ENCODE measurements around the gene IL17C.

DNA sequence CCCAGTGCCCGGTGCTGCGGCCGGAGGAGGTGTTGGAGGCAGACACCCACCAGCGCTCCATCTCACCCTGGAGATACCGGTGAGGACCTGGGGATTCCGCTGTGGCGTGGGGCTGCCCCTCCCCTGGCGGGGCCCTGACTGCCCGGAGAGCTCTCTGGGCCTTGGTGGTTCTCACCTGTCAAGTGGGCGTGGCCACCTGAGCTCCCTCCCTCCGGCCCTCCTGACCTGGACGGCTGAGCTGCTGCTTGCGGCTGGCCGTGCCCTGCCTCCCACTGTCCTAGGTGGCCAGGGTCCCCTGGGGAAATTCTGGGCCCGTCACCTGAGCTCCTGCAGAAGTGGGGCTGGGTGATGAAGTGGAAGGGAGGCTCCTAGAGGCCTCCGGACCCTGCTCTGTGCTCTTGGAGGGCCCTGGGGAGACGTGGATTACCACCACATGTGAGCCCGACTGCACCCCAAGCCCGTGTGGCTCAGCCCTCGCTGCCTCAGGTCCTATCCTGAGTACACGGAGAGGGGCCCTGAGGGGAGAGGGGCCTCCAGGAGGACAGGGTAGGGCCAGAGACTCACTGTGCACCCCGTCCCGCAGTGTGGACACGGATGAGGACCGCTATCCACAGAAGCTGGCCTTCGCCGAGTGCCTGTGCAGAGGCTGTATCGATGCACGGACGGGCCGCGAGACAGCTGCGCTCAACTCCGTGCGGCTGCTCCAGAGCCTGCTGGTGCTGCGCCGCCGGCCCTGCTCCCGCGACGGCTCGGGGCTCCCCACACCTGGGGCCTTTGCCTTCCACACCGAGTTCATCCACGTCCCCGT lies 1.1 kb downstream of the IL17C start:
- TF ChIP-seq, protein P1, sequence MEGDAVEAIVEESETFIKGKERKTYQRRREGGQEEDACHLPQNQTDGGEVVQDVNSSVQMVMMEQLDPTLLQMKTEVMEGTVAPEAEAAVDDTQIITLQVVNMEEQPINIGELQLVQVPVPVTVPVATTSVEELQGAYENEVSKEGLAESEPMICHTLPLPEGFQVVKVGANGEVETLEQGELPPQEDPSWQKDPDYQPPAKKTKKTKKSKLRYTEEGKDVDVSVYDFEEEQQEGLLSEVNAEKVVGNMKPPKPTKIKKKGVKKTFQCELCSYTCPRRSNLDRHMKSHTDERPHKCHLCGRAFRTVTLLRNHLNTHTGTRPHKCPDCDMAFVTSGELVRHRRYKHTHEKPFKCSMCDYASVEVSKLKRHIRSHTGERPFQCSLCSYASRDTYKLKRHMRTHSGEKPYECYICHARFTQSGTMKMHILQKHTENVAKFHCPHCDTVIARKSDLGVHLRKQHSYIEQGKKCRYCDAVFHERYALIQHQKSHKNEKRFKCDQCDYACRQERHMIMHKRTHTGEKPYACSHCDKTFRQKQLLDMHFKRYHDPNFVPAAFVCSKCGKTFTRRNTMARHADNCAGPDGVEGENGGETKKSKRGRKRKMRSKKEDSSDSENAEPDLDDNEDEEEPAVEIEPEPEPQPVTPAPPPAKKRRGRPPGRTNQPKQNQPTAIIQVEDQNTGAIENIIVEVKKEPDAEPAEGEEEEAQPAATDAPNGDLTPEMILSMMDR (IDR thresholded peaks at IDR 0.05; ENCODE audit: insufficient read depth, low read length, poor library complexity, severe bottlenecking): no peak
- no peak for TF ChIP-seq EZH2phosphoT487 (conservative IDR thresholded peaks at IDR 0.05; ENCODE audit: low read length)

Data from SU-DHL-6 (cell line).